Stimulated activated CD8-positive, alpha-beta memory T cell treated with anti-CD3 and anti-CD28 coated beads, Interleukin-15, amount 100 ng/mL, for 48 hours (primary cell): Measurements from ENCODE around the gene UIMC1.
"Not testable (repeated sequence)": the region's sequence is repeated elsewhere in the genome, so short reads cannot be mapped to it uniquely, and the experiment has no call there.

Experiments
- DNase-seq, 2 donors: peaks; one replicate each; pipeline ENCODE4 v3.0.0-alpha.2; 2020; ENCODE audit warnings: low read depth in 2 of 2

UIMC1 gene

DNA sequence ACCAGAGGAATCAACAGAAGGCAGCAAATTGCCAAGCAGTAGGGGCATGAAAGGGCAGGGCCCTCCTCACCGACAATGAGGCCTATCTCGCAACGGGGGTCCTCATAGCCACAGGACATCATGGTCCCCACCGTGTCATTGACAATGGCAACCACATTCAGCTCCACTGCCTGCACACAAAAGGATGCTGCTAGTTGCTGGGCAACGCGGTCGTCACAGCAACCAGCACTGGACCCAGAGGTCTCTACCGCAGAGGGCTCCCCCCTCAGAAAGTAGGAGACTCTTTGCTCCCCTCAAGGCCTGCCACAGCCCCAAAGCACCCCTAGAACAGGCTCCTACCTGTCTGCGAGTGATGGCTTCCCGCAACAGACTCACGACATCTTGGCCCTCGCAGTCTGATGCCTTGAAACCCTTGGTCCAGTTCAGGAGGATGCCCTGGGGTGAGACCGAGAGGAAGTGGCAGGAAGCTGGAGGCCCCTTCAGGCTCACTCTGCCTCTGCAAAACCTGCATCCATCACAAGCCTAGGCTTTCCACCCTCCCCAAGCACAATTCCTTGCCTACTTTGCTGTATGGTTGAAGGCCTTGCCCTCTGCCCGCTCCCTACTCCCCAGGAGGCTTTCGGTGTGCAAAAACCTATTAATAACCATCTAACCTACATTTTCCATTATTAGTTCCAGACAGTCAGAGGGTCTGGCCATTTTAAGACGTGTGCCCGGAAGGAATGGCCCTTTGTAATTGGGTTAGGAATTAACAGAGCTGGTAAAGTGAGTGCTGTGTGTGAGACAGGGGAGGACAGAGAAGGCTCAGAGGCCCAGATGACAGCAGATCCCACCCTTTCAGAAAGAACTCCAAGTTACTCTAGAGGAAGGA, 122.6 kb downstream of the UIMC1 start:
- DNase-seq: no peak

GRCh38 chr5:176882567-176882903, 124.0 kb downstream of the UIMC1 start:
- no peak for DNase-seq

- no peak for DNase-seq
Observed at GRCh38 chr5:176881816-176882566, 124.6 kb downstream of the UIMC1 start.

- no peak for DNase-seq
Observed at GRCh38 chr5:176881021-176881749, 125.4 kb downstream of the UIMC1 start.

- DNase-seq: no peak
Observed at GRCh38 chr5:176880366-176881020, 126.1 kb downstream of the UIMC1 start.

GRCh38 chr5:176879663-176880361, 126.8 kb downstream of the UIMC1 start:
- DNase-seq: no peak

DNA sequence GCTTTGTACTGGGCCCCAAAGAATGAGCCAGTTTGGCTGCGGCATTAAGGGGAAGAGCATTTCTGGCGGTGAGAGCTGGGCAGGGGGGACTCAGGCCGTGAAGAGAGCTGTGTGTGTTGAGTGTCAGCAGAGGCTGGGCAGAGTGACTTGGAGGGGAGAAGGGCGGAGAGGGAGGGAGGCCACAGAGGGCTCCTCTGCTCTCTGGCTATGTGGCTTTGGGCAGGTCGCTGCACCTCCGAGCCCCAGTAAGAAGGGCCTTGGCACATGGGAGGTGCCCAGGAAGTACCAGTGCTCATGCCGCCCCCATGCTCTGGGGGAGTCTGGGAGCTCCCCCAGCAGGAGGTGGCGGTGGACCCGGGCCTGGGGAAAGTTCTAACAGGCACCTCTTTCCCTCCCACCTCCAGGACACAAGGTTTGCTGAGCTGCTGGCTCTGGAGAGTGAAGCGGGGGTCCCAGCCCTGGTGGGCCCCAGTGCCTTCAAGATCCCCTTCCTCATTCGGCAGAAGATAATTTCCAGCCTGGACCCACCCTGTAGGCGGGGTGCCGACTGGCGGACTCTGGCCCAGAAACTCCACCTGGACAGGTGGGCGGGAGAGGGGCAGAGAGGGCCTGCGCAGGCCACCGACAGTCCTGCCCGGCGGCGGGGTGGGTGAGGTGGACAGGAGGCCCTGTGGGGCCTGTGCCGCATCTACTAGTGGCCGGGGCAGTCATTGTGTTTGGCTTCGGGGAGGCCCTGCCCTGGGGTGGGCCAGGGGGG, 127.5 kb downstream of the UIMC1 start:
- no peak for DNase-seq

DNA sequence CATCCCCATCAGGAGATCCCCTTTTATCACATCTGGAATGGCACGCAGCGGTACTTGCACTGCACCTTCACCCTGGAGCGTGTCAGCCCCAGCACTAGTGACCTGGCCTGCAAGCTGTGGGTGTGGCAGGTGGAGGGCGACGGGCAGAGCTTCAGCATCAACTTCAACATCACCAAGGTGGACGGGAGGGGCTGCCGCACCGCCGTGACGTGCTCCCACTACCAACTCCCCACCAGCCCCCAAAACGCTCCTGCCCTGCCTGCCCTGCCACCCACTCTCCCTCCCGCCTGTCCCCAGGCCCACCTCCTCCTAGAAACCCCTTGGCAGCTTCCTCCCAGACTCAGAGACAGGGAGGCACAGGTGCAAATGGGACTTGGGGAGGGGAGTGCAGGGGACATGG, 128.1 kb downstream of the UIMC1 start:
- no peak for DNase-seq

DNA sequence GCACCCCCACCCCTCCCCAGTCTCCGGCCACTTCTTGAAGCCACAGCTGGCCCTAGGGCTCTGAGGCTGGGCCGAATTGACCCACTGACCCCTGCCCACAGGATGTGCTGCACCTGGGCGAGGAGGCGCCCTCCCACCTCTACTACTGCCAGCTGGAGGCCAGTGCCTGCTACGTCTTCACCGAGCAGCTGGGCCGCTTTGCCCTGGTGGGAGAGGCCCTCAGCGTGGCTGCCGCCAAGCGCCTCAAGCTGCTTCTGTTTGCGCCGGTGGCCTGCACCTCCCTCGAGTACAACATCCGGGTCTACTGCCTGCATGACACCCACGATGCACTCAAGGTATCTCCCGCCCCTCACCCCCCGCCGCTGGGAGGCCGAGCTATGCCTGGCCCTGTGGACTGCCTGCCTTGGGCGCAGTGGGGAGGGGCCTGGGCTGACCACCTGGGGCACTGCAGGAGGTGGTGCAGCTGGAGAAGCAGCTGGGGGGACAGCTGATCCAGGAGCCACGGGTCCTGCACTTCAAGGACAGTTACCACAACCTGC, 128.7 kb downstream of the UIMC1 start:
- no peak for DNase-seq

- no peak for DNase-seq
Observed at GRCh38 chr5:176876506-176877431, 129.8 kb downstream of the UIMC1 start.

DNA sequence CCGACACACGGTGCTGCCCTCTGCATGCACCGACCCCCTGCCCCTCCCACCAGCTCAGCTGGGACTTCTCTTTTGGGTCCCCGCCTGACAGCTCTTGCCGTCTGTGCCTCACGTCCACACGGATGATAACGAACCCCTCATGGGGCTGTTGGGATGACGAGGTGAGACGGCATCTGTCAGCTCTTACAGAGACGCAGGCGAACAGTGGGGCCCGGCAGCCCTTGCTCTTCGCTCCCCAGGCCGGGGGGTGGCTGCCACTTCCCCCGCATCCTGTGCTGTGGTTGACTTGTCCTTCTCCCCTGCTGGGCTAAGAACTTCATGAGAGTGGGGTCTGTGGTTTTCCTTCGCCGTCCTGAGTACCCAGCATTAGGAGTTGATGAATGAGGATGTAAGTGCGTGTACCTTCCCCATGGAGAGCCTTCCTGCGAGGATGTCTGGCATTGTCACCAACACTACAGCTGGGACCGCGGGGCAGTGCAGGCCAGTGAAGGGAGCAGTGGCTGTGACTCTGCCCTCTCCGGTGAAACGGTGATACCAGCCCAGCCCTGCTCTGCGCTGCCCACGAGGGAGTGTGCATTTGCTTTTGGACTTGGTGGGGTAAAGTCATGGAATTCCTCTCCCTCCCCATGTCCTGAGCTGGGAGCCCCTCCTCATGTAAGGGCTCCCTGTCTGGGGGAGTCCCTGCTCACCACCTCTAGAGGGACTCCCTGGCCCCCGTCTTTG, 130.6 kb downstream of the UIMC1 start:
- no peak for DNase-seq

DNA sequence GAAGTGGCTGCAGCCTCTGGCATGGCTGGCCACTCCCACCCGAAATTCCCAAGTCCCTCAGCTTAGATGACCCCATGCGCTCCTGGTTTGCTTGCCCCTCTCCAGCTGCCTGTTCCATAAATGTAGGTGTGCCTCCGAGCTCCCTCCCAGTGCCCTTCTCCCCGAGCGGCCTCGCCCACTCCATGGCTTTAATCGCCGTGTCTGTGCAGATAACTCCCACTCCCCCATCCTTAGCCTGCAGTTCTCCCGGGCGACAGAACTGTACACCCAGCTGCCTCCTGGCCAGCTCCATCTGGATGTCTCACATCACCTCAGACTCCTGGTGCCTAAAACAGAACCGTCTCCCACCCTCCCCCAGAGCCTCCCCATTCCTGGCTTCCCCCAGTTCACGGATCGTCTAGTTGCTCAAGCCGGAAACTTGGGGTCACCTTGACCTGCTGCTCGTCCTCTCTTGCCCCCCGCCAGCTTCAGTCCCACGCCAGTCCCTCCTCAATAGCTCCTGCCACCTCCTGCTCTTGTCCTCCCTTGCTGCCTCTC, 131.5 kb downstream of the UIMC1 start:
- DNase-seq: no peak

GRCh38 chr5:176874198-176874780, 132.3 kb downstream of the UIMC1 start:
- DNase-seq: no peak

DNA sequence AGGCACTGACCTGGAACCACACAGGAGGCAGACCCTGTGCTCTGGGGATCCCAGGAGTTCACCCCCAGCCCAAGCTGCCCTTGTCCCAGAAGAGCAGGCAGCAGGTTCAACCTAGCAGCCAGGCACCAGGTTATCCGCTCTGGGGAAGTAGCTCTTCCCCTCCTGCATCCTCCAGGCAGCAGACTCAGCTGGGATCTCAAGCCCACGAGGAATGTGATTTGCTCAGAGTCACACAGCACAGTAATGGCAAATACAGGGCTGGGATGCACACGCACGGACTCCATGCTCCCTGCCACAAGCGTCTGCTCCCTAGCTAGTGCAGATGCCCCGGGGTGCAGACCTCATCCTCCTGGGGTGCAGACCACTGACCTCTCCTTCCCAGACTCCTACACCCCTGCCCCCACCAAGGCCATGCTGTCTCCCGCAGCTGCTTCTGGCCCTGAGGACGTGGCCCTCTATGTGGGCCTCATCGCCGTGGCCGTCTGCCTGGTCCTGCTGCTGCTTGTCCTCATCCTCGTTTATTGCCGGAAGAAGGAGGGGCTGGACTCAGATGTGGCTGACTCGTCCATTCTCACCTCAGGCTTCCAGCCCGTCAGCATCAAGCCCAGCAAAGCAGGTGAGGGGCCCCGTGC, 132.9 kb downstream of the UIMC1 start:
- no peak for DNase-seq

GRCh38 chr5:176873011-176873410, 133.6 kb downstream of the UIMC1 start:
- not testable (repeated sequence) for DNase-seq

DNA sequence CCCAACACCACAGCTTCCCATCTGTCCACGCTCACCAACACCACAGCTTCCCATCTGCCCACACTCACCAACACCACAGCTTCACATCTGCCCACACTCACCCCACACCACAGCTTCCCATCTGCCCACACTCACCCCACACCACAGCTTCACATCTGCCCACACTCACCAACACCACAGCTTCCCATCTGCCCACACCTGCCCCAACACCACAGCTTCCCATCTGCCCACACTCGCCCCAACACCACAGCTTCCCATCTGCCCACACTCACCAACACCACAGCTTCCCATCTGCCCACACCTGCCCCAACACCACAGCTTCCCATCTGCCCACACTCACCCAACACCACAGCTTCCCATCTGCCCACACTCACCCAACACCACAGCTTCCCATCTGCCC, 134.0 kb downstream of the UIMC1 start:
- DNase-seq: not testable (repeated sequence)

- DNase-seq: not testable (repeated sequence)
Observed at GRCh38 chr5:176870644-176871043, 135.9 kb downstream of the UIMC1 start.
